K562 (cell line): ENCODE measurements around the gene NRM. TPM values are rescaled to one million over a fixed set of nuclear protein-coding genes. Genes with fewer than 3 reads are reported as not detected.

Source experiments
- CHD1 ChIP-seq: fragments of 200-600 bp; sonication (generic); IDR thresholded peaks from one replicate; pipeline ENCODE4 v1.6.1; 2012; ENCODE audit warnings: mild to moderate bottlenecking, moderate library complexity, low read length, inconsistent platforms
- E2F8 ChIP-seq: fragments of 450-650 bp; IDR thresholded peaks from 2 replicates; pipeline ENCODE4 v1.7.1; 2018; ENCODE audit warnings: mild to moderate bottlenecking, low read depth; ENCODE audit not compliant: partially characterized antibody
- HES1 ChIP-seq: fragments of 450-650 bp; IDR thresholded peaks from 2 replicates; pipeline ENCODE4 v1.6.1; 2016; ENCODE audit warnings: low read depth, mild to moderate bottlenecking, moderate library complexity
- IRF9 ChIP-seq: fragments of 450-650 bp; IDR thresholded peaks from 2 replicates; pipeline ENCODE4 v1.6.1; 2016; ENCODE audit warnings: missing biosample characterization, missing genetic modification characterization
- MNT ChIP-seq, 2 experiments: fragments of 450-650 bp; conservative IDR thresholded peaks; 2 replicates each; pipeline ENCODE4 v1.6.1; 2017; ENCODE audit warnings: mild to moderate bottlenecking in 2 of 2, moderate library complexity in 2 of 2
- NFE2L1 ChIP-seq: fragments of 450-650 bp; IDR thresholded peaks from 2 replicates; pipeline ENCODE4 v1.6.1; 2016; ENCODE audit warnings: missing genetic modification characterization, low read depth, mild to moderate bottlenecking, missing compliant biosample characterization, moderate library complexity, borderline replicate concordance
- PTBP1 ChIP-seq: fragments of 200-400 bp; formaldehyde crosslinking; IDR thresholded peaks from 2 replicates; pipeline ENCODE4 v1.6.1; 2017; ENCODE audit warnings: low read depth, low read length
- RBM15 ChIP-seq: fragments of 200-400 bp; formaldehyde crosslinking; IDR thresholded peaks from 2 replicates; pipeline ENCODE4 v1.6.1; 2018; ENCODE audit warnings: mild to moderate bottlenecking, low read length, moderate library complexity; ENCODE audit not compliant: insufficient read depth
- ZBTB43 ChIP-seq: sonication (generic); formaldehyde crosslinking; IDR thresholded peaks from 2 replicates; pipeline ENCODE4 v1.8.0; 2023; ENCODE audit warnings: mild to moderate bottlenecking, missing genetic modification reagents
- ZBTB49 ChIP-seq: sonication (generic); formaldehyde crosslinking; IDR thresholded peaks from 2 replicates; pipeline ENCODE4 v1.8.0; 2022; ENCODE audit warnings: missing genetic modification reagents, mild to moderate bottlenecking, borderline replicate concordance
- ZNF518B ChIP-seq: fragments of 250-450 bp; sonication (Bioruptor Pico); IDR thresholded peaks from 2 replicates; pipeline ENCODE4 v1.5.0; 2021; ENCODE audit warnings: mild to moderate bottlenecking, moderate library complexity
- polyA plus RNA-seq, 8 experiments: library from polyadenylated mRNA; depleted of rRNA in 4 of 8; stranded (reverse) in 5 of 8; unstranded in 3 of 8; fragments of >200 nt; fragmentation: Nextera tagmentation in 2 of 8; fragmentation: Illumina TruSeq in 1 of 8; extraction: Ambion mirVana in 2 of 8; extraction: Trizol in 1 of 8; gene quantifications; 2 replicates each; pipeline versions ENCODE4 v1.2.1 to v1.2.3, GENCODE V29; 2011 to 2014; ENCODE audit warnings: inconsistent platforms in 1 of 8, missing spikeins in 1 of 8
- total RNA-seq, 7 experiments: library from RNA; depleted of rRNA in 6 of 7; stranded (reverse); fragments of >200 nt in 6 of 7; fragmentation: Illumina TruSeq in 2 of 7; extraction: Trizol in 2 of 7; gene quantifications; 2 replicates each; pipeline versions ENCODE4 v1.2.1 to v1.2.3, GENCODE V29; 2011 to 2021; ENCODE audit warnings: low replicate concordance in 1 of 7

Gene NRM
- total and polyA plus RNA-seq, 9 of the 15 experiments (the other 6 are each of a cell fraction or from before 2014, with no cell fraction given), result 9.7 to 58.2 (median 18.1) TPM

- TF ChIP-seq ZBTB43 (CRISPR knock-in tag), result no peak
- no peak; the same call in 1 of the 2 replicates for TF ChIP-seq ZNF518B (CRISPR knock-in tag)
- 0 out of 2 replicates have a peak, but pooled peaks have one; percentile 86 for TF ChIP-seq ZBTB49 (CRISPR knock-in tag)
- no peak; the same call in 1 of the 2 replicates for TF ChIP-seq IRF9 (tag)
- peak; percentile 26 for TF ChIP-seq CHD1
- TF ChIP-seq HES1, result no peak
- no peak for TF ChIP-seq MNT (conservative IDR thresholded peaks at IDR 0.05)
- peak; percentile 56 for TF ChIP-seq E2F8
- 0 out of 2 replicates have a peak, but pooled peaks have one; percentile 47 for TF ChIP-seq PTBP1
- TF ChIP-seq NFE2L1 (tag), result no peak
- no peak for TF ChIP-seq RBM15
These were observed 3.7 kb downstream of the NRM start (continued) for GRCh38 chr6:30686908-30687658.
